GM10847 (cell line): ENCODE data around the gene DNAJC1.

Source experiments
- POLR2A ChIP-seq: IDR thresholded peaks from 2 replicates; pipeline ENCODE4 v1.6.1; 2011; ENCODE audit not compliant: insufficient read length; ENCODE audit errors: extremely low read depth

Gene DNAJC1

GRCh38 chr10:21769041-21769440 is 234.5 kb downstream of the DNAJC1 start:
- no peak for TF ChIP-seq POLR2A

- TF ChIP-seq POLR2A = no peak
Measured at GRCh38 chr10:21764466-21765189, 238.9 kb downstream of the DNAJC1 start.

GRCh38 chr10:21760332-21760731 is 243.2 kb downstream of the DNAJC1 start:
- TF ChIP-seq POLR2A = no peak

GRCh38 chr10:21759232-21759631 is 244.3 kb downstream of the DNAJC1 start:
- TF ChIP-seq POLR2A = no peak

GRCh38 chr10:21758696-21759095 is 244.8 kb downstream of the DNAJC1 start:
- no peak for TF ChIP-seq POLR2A

GRCh38 chr10:21758239-21758638 is 245.3 kb downstream of the DNAJC1 start:
- TF ChIP-seq POLR2A = no peak

- TF ChIP-seq POLR2A = no peak
Measured at GRCh38 chr10:21757185-21757901, 246.2 kb downstream of the DNAJC1 start.

- no peak for TF ChIP-seq POLR2A
Measured at GRCh38 chr10:21756707-21757106, 246.8 kb downstream of the DNAJC1 start.

- no peak for TF ChIP-seq POLR2A
Measured at GRCh38 chr10:21754410-21755011, 249.0 kb downstream of the DNAJC1 start.

GRCh38 chr10:21753497-21754270 is 249.8 kb downstream of the DNAJC1 start:
- no peak for TF ChIP-seq POLR2A

GRCh38 chr10:21751341-21752310 is 251.9 kb downstream of the DNAJC1 start:
- TF ChIP-seq POLR2A = no peak

GRCh38 chr10:21750424-21750823 is 253.1 kb downstream of the DNAJC1 start:
- no peak for TF ChIP-seq POLR2A

GRCh38 chr10:21749788-21750187 is 253.7 kb downstream of the DNAJC1 start:
- no peak for TF ChIP-seq POLR2A

GRCh38 chr10:21747809-21748208 is 255.7 kb downstream of the DNAJC1 start:
- TF ChIP-seq POLR2A = no peak
